GM21717 (cell line): ENCODE measurements around the gene CHEK1.
"Not testable (repeated sequence)": the region's sequence is repeated elsewhere in the genome, so short reads cannot be mapped to it uniquely, and the experiment has no call there.

Experiments used
- ATAC-seq: cut with Tn5 transposase; IDR thresholded peaks from one replicate; pipeline ENCODE4 v1.9.1; 2021; ENCODE audit warnings: mild to moderate bottlenecking, moderate library complexity; ENCODE audit not compliant: unreplicated experiment

Gene CHEK1

GRCh38 chr11:125624756-125625213 is at the start of gene CHEK1:
Gene CHEK1, plus strand, starts transcription at chr11:125625163. Its CDS starts 1,606 bp downstream, at chr11:125626769.
- ATAC-seq: no peak

GRCh38 chr11:125577181-125577580 is 47.8 kb upstream of the CHEK1 start:
- ATAC-seq: not testable (repeated sequence)

- no peak for ATAC-seq
Observed at GRCh38 chr11:125578783-125579182, 46.2 kb upstream of the CHEK1 start.

- ATAC-seq: no peak
Observed at GRCh38 chr11:125579811-125580210, 45.2 kb upstream of the CHEK1 start.

GRCh38 chr11:125583496-125583895 is 41.5 kb upstream of the CHEK1 start:
- no peak for ATAC-seq

GRCh38 chr11:125585487-125585886 is 39.5 kb upstream of the CHEK1 start:
- no peak for ATAC-seq

- no peak for ATAC-seq
Observed at GRCh38 chr11:125586623-125587022, 38.3 kb upstream of the CHEK1 start.

- ATAC-seq: no peak
Observed at GRCh38 chr11:125587480-125587879, 37.5 kb upstream of the CHEK1 start.

GRCh38 chr11:125588505-125588904 is 36.5 kb upstream of the CHEK1 start:
- no peak for ATAC-seq

GRCh38 chr11:125591649-125592304 is 33.2 kb upstream of the CHEK1 start:
- peak; percentile 22 for ATAC-seq

GRCh38 chr11:125592305-125593113 is 32.5 kb upstream of the CHEK1 start, which contains the start of gene STT3A:
Gene STT3A, plus strand, starts transcription at chr11:125592852. Its CDS starts 3,064 bp downstream, at chr11:125595916.
- peak; percentile 97 for ATAC-seq

- peak; percentile 3 for ATAC-seq
Observed at GRCh38 chr11:125593114-125593820, 31.7 kb upstream of the CHEK1 start.

- no peak for ATAC-seq
Observed at GRCh38 chr11:125594958-125595357, 30.0 kb upstream of the CHEK1 start.

GRCh38 chr11:125600663-125601062 is 24.3 kb upstream of the CHEK1 start:
- no peak for ATAC-seq

- ATAC-seq: no peak
Observed at GRCh38 chr11:125603207-125603606, 21.8 kb upstream of the CHEK1 start.

GRCh38 chr11:125605417-125605816 is 19.5 kb upstream of the CHEK1 start:
- ATAC-seq: no peak

GRCh38 chr11:125609545-125609944 is 15.4 kb upstream of the CHEK1 start:
- ATAC-seq: no peak

GRCh38 chr11:125618383-125618782 is 6.6 kb upstream of the CHEK1 start:
- ATAC-seq: no peak

GRCh38 chr11:125621995-125622394 is 3.0 kb upstream of the CHEK1 start:
- no peak for ATAC-seq

- no peak for ATAC-seq
Observed at GRCh38 chr11:125623064-125623463, 1.9 kb upstream of the CHEK1 start.

- ATAC-seq: peak; percentile 24
Observed at GRCh38 chr11:125625225-125625629, 264 bp downstream of the CHEK1 start.
